K562 (cell line): ENCODE results near the gene MAGOHB. TPM values are rescaled to one million over a fixed set of nuclear protein-coding genes. Genes with fewer than 3 reads are reported as not detected.

Source experiments
- ATAC-seq: fragments of 200-7000 bp; cut with Tn5 transposase; 3 replicates; pipeline ENCODE4 v1.9.1; 2020; ENCODE audit warnings: moderate library complexity
- BruUV-seq: library from RNA; stranded (reverse); fragments of 400-500 nt; replicated peaks from 2 replicates; lab custom pipeline; 2021; lab: Mats Ljungman, UMichigan
- CTCF ChIA-PET: fragments of 300-600 bp; formaldehyde crosslinking; extraction: SDS; loops from one replicate; lab custom pipeline; 2021; ENCODE audit warnings: low intra/inter-chr PET ratio; lab: Yijun Ruan, JAX
- POLR2A ChIA-PET: fragments of 300-600, 350-650 bp; sonication (Branson Sonifier 250); formaldehyde crosslinking; extraction: SDS; loops from one replicate; lab custom pipeline; 2021; ENCODE audit warnings: antibody characterized with exemption, inconsistent platforms; lab: Yijun Ruan, JAX
- DNase-seq, 4 experiments: peaks; one replicate each; pipeline versions ENCODE4 v3.0.0 to v3.0.0-alpha.2; 2011 to 2018; ENCODE audit warnings: low spot score in 3 of 4, mixed read lengths in 3 of 4; ENCODE audit errors: extremely low read depth in 1 of 4
- FAIRE-seq: peaks from 2 replicates; lab custom pipeline; 2011; peaks lifted over from hg19 to GRCh38; lab: Jason Lieb, UNC
- H2AFZ ChIP-seq: 2 replicates; pipeline ENCODE4 v1.6.0; 2011; ENCODE audit warnings: low read depth, low read length, control low read depth, inconsistent platforms
- H3K27ac ChIP-seq: fragments of 200-600 bp; 3 replicates; pipeline ENCODE4 v1.8.0; 2011; ENCODE audit warnings: low read depth, mild to moderate bottlenecking, control low read depth, inconsistent platforms, low read length, moderate library complexity, mixed read lengths; ENCODE audit errors: extremely low read depth
- H3K27me3 ChIP-seq, 2 experiments: fragments of 300-600 bp in 1 of 2; 2 replicates in 1 of 2; 3 replicates in 1 of 2; pipeline versions ENCODE4 v1.6.0 to v1.8.0; 2011; ENCODE audit warnings: inconsistent platforms in 2 of 2, low read length in 2 of 2, mild to moderate bottlenecking in 1 of 2, mixed read lengths in 1 of 2, moderate library complexity in 1 of 2; ENCODE audit not compliant: control insufficient read depth in 2 of 2, insufficient read depth in 2 of 2
- H3K36me3 ChIP-seq: fragments of 300-600 bp; 3 replicates; pipeline ENCODE4 v1.8.0; 2011; ENCODE audit warnings: mild to moderate bottlenecking, low read length, inconsistent platforms; ENCODE audit not compliant: control insufficient read depth, insufficient read depth
- H3K4me1 ChIP-seq, 2 experiments: fragments of 200-600 bp in 1 of 2; replicated peaks in 1 of 2; 2 replicates in 1 of 2; 3 replicates in 1 of 2; pipeline versions ENCODE4 v1.5.1 to v1.8.0; 2011; ENCODE audit warnings: inconsistent platforms in 2 of 2, low read length in 2 of 2, mild to moderate bottlenecking in 1 of 2, mixed read lengths in 1 of 2, moderate library complexity in 1 of 2; ENCODE audit not compliant: control insufficient read depth in 2 of 2, insufficient read depth in 2 of 2
- H3K4me2 ChIP-seq: 2 replicates; pipeline ENCODE4 v1.6.1; 2011; ENCODE audit warnings: low read length, control low read depth, inconsistent platforms, mixed read lengths; ENCODE audit not compliant: insufficient read depth
- H3K4me3 ChIP-seq: fragments of 200-600 bp; sonication (generic), shearing (Covaris generic); 2 replicates; pipeline ENCODE4 v1.5.1; 2016; ENCODE audit warnings: control low read depth, inconsistent platforms
- H3K79me2 ChIP-seq: fragments of 200-600 bp; 3 replicates; pipeline ENCODE4 v1.8.0; 2011; ENCODE audit warnings: low read length, inconsistent platforms; ENCODE audit not compliant: control insufficient read depth, insufficient read depth
- H3K9ac ChIP-seq, 2 experiments: 2 replicates each; pipeline versions ENCODE4 v1.6.0 to v1.6.1; 2011; ENCODE audit warnings: low read depth in 2 of 2, low read length in 2 of 2, control low read depth in 1 of 2, inconsistent platforms in 1 of 2, mild to moderate bottlenecking in 1 of 2, mixed read lengths in 1 of 2; ENCODE audit not compliant: insufficient read depth in 1 of 2
- H3K9me1 ChIP-seq: one replicate; pipeline ENCODE4 v1.6.0; 2011; ENCODE audit warnings: inconsistent platforms, mild to moderate bottlenecking, low read length, moderate library complexity; ENCODE audit not compliant: control insufficient read depth, insufficient read depth
- H3K9me3 ChIP-seq: replicated peaks from 2 replicates; pipeline ENCODE4 v1.5.1; 2011; ENCODE audit warnings: low read depth, low read length, inconsistent platforms; ENCODE audit not compliant: control insufficient read depth, insufficient read depth
- H4K20me1 ChIP-seq: replicated peaks from 2 replicates; pipeline ENCODE4 v1.6.1; 2011; ENCODE audit warnings: low read length, inconsistent platforms, mixed read lengths; ENCODE audit not compliant: control insufficient read depth, insufficient read depth
- PHF21A ChIP-seq: fragments of 450-650 bp; IDR thresholded peaks from 2 replicates; pipeline ENCODE4 v1.6.1; 2017; ENCODE audit warnings: low read depth, borderline replicate concordance
- ZNF133 ChIP-seq: fragments of 250-450 bp; sonication (Bioruptor Pico); IDR thresholded peaks from 2 replicates; pipeline ENCODE4 v1.4.0; 2020; ENCODE audit warnings: mild to moderate bottlenecking
- ZNF140 ChIP-seq: fragments of 250-450 bp; sonication (Bioruptor Pico); IDR thresholded peaks from 2 replicates; pipeline ENCODE4 v1.8.0; 2021; ENCODE audit warnings: moderate library complexity, mild to moderate bottlenecking, inconsistent platforms
- ZNF197 ChIP-seq: fragments of 200-800 bp; sonication (Bioruptor generic); IDR thresholded peaks from 2 replicates; pipeline ENCODE4 v1.6.1; 2016; ENCODE audit warnings: low read depth, missing genetic modification characterization, missing compliant biosample characterization
- whole genome bisulfite sequencing: fragments of 100-300 bp; shearing (Covaris generic); methylation state at CpG from one replicate; pipeline ENCODE4 v1.1.6; 2016; ENCODE audit warnings: low coverage, mixed read lengths; ENCODE audit not compliant: insufficient coverage; ENCODE audit errors: missing lambda C conversion rate; 5-methylcytosine and 5-hydroxymethylcytosine counted together
- in situ Hi-C: fragments of 300-500 bp; cut with MboI; formaldehyde crosslinking; loops from 4 replicates; pipeline ENCODE4 v1.15.0; 2018; ENCODE audit warnings: inconsistent platforms, mixed read lengths
- intact Hi-C: fragments of 100-400 bp; cut with micrococcal nuclease; formaldehyde crosslinking; loops from 2 replicates; pipeline ENCODE4 v1.14.2; 2022
- polyA plus RNA-seq, 8 experiments: library from polyadenylated mRNA; depleted of rRNA in 4 of 8; stranded (reverse) in 5 of 8; unstranded in 3 of 8; fragments of >200 nt; fragmentation: Nextera tagmentation in 2 of 8; fragmentation: Illumina TruSeq in 1 of 8; extraction: Ambion mirVana in 2 of 8; extraction: Trizol in 1 of 8; gene quantifications; 2 replicates each; pipeline versions ENCODE4 v1.2.1 to v1.2.3, GENCODE V29; 2011 to 2014; ENCODE audit warnings: inconsistent platforms in 1 of 8, missing spikeins in 1 of 8
- total RNA-seq, 7 experiments: library from RNA; depleted of rRNA in 6 of 7; stranded (reverse); fragments of >200 nt in 6 of 7; fragmentation: Illumina TruSeq in 2 of 7; extraction: Trizol in 2 of 7; gene quantifications; 2 replicates each; pipeline versions ENCODE4 v1.2.1 to v1.2.3, GENCODE V29; 2011 to 2021; ENCODE audit warnings: low replicate concordance in 1 of 7
- TF ChIP-seq, protein P1 (sequence below): fragments of 250-450 bp; sonication (Bioruptor Pico); IDR thresholded peaks from 2 replicates; pipeline ENCODE4 v1.5.0; 2020; ENCODE audit warnings: mild to moderate bottlenecking, borderline replicate concordance

MAGOHB gene
- total and polyA plus RNA-seq, 9 of the 15 experiments (the other 6 are each of a cell fraction or from before 2014, with no cell fraction given): 34.5 to 177 (median 85.4) TPM

DNA sequence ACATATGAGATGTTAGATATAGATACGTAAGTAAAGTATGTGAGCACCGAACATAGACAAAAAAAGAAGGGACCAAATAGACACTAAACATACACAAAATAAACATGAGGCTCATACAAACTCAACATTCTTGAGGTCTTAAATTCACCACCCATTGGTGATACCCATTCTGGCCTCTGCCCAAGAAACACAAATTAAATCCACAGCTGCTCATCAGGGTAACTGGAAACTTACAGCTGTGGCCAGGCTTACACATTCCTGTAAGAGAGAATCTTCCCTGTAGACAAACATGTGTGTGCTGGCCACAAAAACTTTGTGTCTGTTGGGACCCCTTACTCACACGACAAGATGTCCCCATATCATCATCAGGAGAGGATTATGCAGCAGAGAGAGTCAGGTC, 22.4 kb downstream of the MAGOHB start:
- Histone ChIP-seq H3K4me1 (no peaks in the 10 kb centered on the region), H2AFZ (no peak overlapping the region), H3K27me3 (no peaks in the 10 kb centered on the region), H3K9me3 (no peaks in the 10 kb centered on the region), H3K27ac (no peak overlapping the region), H3K4me3 (no peak overlapping the region), H3K36me3 (peaks cover 3% of the 10 kb centered on the region; the same call in 1 of the 3 replicates), H3K4me2 (no peak overlapping the region), H3K79me2 (no peaks in the 10 kb centered on the region), H3K9ac (no peak overlapping the region), H4K20me1 (no peaks in the 10 kb centered on the region), H3K9me1 (no peaks in the 10 kb centered on the region)
- ATAC-seq (no peak), DNase-seq (no peak), FAIRE-seq (no peak)
- TF ChIP-seq ZNF197 (CRISPR knock-in tag) (no peak), ZNF133 (CRISPR knock-in tag) (no peak), ZNF140 (CRISPR knock-in tag) (no peak), PHF21A (no peak)
- TF ChIP-seq, protein P1, sequence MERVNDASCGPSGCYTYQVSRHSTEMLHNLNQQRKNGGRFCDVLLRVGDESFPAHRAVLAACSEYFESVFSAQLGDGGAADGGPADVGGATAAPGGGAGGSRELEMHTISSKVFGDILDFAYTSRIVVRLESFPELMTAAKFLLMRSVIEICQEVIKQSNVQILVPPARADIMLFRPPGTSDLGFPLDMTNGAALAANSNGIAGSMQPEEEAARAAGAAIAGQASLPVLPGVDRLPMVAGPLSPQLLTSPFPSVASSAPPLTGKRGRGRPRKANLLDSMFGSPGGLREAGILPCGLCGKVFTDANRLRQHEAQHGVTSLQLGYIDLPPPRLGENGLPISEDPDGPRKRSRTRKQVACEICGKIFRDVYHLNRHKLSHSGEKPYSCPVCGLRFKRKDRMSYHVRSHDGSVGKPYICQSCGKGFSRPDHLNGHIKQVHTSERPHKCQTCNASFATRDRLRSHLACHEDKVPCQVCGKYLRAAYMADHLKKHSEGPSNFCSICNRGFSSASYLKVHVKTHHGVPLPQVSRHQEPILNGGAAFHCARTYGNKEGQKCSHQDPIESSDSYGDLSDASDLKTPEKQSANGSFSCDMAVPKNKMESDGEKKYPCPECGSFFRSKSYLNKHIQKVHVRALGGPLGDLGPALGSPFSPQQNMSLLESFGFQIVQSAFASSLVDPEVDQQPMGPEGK (CRISPR knock-in tag): no peak
- intact Hi-C loops: no loop called here
- no TSS peak for BruUV-seq
- ChIA-PET POLR2A (no interaction called here), CTCF (no interaction called here)
- 94% methylated on average over 3 of the region's 3 CpGs for WGBS
- in situ Hi-C loops: no loop called here
